Measurements from ENCODE around the gene RSPH4A.
"Not testable (repeated sequence)": the region's sequence is repeated elsewhere in the genome, so short reads cannot be mapped to it uniquely, and the experiment has no call there.

Gene RSPH4A

GRCh38 chr6:116615937-116616736, at the start of gene RSPH4A:
TSS of gene RSPH4A (plus strand) at chr6:116616479. CDS start at chr6:116616624, 145 bp downstream.
- peak; percentile 42 for DNase-seq

- no peak for DNase-seq
Observed at GRCh38 chr6:116568111-116568510, 48.2 kb upstream of the RSPH4A start.

GRCh38 chr6:116568821-116569755, 47.2 kb upstream of the RSPH4A start:
- DNase-seq = no peak

- peak; percentile 96 for DNase-seq
Observed at GRCh38 chr6:116570856-116571682, 45.2 kb upstream of the RSPH4A start, which contains the start of gene RWDD1. TSS of gene RWDD1 (plus strand) at chr6:116571504. CDS start at chr6:116571583, 79 bp downstream.

GRCh38 chr6:116571683-116572000, 44.6 kb upstream of the RSPH4A start:
- no peak for DNase-seq

- no peak for DNase-seq
Observed at GRCh38 chr6:116572162-116572561, 44.1 kb upstream of the RSPH4A start.

- DNase-seq = no peak
Observed at GRCh38 chr6:116575227-116575626, 41.1 kb upstream of the RSPH4A start.

GRCh38 chr6:116577486-116577885, 38.8 kb upstream of the RSPH4A start:
- DNase-seq = no peak

- DNase-seq = no peak
Observed at GRCh38 chr6:116578335-116578734, 37.9 kb upstream of the RSPH4A start.

- DNase-seq = no peak
Observed at GRCh38 chr6:116579143-116579542, 37.1 kb upstream of the RSPH4A start.

- DNase-seq = no peak
Observed at GRCh38 chr6:116580198-116580597, 36.1 kb upstream of the RSPH4A start.

GRCh38 chr6:116586276-116586675, 30.0 kb upstream of the RSPH4A start:
- no peak for DNase-seq

GRCh38 chr6:116586738-116587137, 29.5 kb upstream of the RSPH4A start:
- DNase-seq = no peak

GRCh38 chr6:116595247-116595646, 21.0 kb upstream of the RSPH4A start:
- DNase-seq = no peak

GRCh38 chr6:116596815-116597214, 19.5 kb upstream of the RSPH4A start:
- no peak for DNase-seq

GRCh38 chr6:116603916-116604315, 12.4 kb upstream of the RSPH4A start:
- not testable (repeated sequence) for DNase-seq

- DNase-seq = not testable (repeated sequence)
Observed at GRCh38 chr6:116604868-116605267, 11.4 kb upstream of the RSPH4A start.

- DNase-seq = no peak
Observed at GRCh38 chr6:116605935-116606334, 10.3 kb upstream of the RSPH4A start.

- no peak for DNase-seq
Observed at GRCh38 chr6:116611056-116611455, 5.2 kb upstream of the RSPH4A start.

- DNase-seq = no peak
Observed at GRCh38 chr6:116616737-116617053, 416 bp downstream of the RSPH4A start.

GRCh38 chr6:116624036-116624805, 7.9 kb downstream of the RSPH4A start:
- no peak for DNase-seq

GRCh38 chr6:116625872-116626271, 9.6 kb downstream of the RSPH4A start:
- no peak for DNase-seq

Data from stimulated activated CD4-positive, alpha-beta T cell treated with anti-CD3 and anti-CD28 coated beads, Interleukin-12 subunit alpha, Interleukin-12 subunit beta, amount 100 ng/mL, for 4 hours (primary cell).